Stimulated activated CD8-positive, alpha-beta memory T cell treated with anti-CD3 and anti-CD28 coated beads, Interleukin-15, amount 100 ng/mL, for 48 hours (primary cell): ENCODE data around the gene PMM2.

ENCODE experiments used
- DNase-seq, 2 donors: peaks; one replicate each; pipeline ENCODE4 v3.0.0-alpha.2; 2020; ENCODE audit warnings: low read depth in 2 of 2

Gene PMM2

GRCh38 chr16:8850279-8850885 lies 52.7 kb downstream of the PMM2 start:
- DNase-seq = no peak

DNA sequence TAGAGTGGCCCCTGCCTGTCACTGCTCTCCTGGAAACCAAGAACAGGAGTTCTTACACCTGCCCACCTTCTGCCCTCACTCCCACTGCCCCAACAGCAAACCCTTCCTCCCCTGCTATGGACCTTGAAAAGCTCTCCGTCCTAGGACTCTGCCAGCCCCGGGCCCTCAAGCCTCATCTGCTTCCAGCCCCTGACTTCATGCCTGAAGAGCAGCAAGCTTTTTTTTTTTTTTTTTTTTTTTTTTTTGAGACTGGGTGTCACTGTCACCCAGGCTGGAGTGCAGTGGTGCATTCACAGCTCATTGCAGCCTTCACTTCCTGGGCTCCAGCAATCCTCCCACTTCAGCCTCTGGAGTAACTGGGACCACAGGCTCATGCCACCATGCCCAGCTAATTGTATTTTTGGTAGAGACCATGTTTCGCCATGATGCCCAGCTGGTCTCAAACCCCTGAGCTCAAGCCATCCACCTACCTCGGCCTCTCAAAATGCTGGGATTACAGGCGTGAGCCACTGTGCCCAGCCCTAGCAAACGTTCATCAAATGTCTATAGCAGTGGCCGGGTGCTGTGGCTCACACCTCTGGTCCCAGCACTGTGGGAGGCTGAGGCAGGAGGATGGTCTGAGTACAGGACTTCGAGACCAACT lies 54.2 kb downstream of the PMM2 start:
- no peak for DNase-seq

DNA sequence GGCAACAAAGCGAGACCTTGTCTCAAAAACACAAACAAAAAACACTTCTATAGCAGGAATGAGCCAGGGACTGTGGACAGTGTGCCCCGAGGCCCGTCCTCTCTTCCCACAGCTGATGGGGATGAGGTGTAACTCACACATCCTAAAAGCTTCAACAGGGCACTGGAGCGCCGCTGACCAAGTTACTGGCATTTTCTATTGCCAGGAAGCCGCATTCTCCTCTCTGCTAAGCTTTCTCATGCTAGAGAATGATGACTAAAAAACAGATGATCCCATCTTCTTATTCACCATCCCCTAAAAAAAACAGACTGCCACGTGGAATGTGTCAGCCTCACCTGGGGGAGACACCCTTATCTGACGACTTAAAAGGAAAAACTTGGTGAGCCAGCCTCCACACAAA lies 54.9 kb downstream of the PMM2 start:
- no peak for DNase-seq

DNA sequence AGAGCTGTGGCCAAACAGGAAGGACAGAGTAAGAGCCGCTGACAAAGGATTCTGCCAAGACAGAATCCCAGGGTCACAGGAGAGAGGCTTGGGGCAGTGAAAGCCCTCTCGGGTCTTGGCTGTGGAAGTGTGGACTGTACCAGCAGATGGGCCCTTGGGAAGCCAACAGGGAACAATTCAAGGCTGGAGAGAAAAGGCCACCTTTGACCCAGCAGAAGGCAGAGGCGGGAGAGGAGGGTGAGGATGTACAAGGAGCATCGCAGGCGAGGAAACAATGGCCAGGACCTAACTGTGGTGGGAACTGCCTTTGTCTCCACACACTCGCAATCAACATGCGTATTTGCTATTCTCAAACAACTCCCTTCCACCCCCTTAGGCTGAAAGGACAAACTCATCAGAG lies 55.5 kb downstream of the PMM2 start:
- DNase-seq = no peak

DNA sequence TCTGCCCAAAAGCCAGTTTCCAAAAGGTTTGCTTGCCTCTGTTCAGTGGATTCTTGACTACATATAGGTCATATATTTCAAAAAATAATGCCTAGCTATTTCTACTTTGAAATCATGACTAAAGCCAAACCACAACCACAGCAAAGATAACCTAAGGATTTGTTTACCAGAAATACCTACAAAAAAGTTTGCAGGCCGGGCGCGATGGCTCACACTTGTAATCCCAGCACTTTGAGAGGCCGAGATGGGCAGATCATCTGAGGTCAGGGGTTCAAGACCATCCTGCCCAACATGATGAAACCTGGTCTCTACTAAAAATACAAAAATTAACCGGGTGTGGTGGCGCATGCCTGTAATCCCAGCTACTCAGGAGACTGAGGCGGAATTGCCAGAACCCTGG lies 56.0 kb downstream of the PMM2 start:
- no peak for DNase-seq

- DNase-seq = no peak
Measured at GRCh38 chr16:8854298-8854948, 56.8 kb downstream of the PMM2 start.

DNA sequence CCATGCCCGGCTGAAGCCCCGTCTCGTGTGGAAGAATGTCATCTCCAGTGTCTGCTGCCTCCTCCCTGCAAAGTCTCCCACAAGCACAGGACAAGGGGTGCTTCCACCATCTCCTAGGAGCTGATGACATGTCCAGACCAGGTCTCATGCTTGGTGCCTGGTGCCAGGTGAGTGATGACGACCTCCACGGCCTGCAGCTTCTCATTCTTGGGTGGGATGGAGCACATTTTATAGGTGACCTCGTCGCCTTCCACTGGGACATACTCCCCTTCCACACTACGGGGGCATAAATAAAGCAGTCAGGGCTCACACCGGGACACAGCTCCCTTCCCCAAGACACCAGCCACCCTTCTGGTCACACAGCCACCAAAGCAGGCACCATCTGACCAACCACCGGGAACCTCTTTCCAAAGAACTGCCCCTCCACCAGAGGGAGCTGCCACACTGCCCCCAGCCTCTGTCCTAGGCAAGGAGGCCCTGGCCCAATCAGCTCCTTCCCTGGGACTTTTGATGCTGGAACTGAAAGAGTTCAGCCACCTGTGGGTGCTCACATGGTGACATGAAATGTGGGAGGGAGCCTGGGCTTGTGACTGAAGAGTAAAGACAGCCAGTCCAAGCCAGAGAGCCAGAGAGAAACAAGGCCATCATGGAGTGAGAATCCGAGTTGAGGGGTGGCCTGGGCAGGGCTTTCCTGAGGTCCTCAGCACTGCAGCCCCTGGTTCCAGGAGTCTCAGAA lies 57.6 kb downstream of the PMM2 start:
- DNase-seq = no peak

DNA sequence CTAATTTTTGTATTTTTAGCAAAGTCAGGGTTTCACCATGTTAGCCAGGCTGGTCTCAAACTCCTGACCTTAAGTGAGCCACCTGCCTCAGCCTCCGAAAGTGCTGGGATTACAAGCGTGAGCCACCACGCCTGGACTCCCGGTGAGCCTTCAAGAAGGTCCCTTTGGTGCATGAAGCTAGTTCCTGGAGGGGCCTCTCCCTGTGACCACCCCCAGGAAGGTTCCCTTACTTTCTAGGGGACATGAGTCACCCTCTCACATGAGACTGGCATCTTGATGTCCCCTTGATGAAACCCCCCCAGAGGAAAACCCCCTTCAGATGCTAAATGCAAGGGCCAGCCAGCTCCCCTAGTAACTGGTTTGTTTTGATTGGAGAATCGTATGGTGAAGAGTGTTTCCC lies 58.3 kb downstream of the PMM2 start:
- no peak for DNase-seq

- DNase-seq = no peak
Measured at GRCh38 chr16:8858994-8859912, 61.6 kb downstream of the PMM2 start.

GRCh38 chr16:8859913-8860881 lies 62.6 kb downstream of the PMM2 start:
- no peak for DNase-seq

GRCh38 chr16:8861563-8862308 lies 64.1 kb downstream of the PMM2 start:
- DNase-seq = no peak

- no peak for DNase-seq
Measured at GRCh38 chr16:8862309-8863130, 64.9 kb downstream of the PMM2 start.

GRCh38 chr16:8863594-8864424 lies 66.2 kb downstream of the PMM2 start:
- DNase-seq = no peak

GRCh38 chr16:8864480-8865110 lies 67.0 kb downstream of the PMM2 start:
- DNase-seq = no peak

DNA sequence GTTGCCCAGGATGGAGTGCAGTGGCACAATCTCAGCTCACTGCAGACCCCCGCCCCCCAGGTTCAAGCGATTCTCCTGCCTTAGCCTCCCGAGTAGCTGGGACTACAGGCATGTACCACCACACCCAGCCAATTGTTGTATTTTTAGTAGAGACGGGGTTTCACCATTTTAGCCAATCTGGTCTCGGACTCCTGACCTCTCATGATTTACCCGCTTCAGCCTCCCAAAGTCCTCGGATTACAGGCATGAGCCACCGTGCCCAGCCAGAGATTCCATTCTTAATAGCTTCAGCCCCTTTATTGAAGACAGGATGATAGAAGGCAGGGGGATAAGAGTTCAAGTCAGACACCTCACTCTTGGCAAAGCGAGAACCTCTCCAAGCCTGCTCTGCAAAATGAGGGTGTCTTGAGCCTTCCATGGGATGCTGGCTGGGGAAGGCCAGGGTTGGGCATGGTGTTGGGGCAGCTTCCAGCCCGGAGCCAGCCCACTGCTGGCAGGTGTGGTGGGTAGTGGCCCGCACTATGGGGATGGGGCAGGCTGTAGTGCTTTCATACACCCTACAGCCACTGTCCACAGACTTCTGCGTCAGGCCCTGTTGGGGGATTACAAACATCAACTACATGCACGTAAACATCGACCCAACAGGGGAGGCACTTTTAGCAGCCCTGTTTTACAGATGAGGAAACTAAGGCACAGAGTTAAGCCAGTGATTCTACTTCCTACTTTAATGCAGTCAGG lies 67.7 kb downstream of the PMM2 start:
- DNase-seq = no peak

- no peak for DNase-seq
Measured at GRCh38 chr16:8866118-8866883, 68.7 kb downstream of the PMM2 start.
